NCI-H524 (cell line): ENCODE measurements around the gene SYNE3.

ENCODE experiments used
- DNase-seq, 2 experiments: peaks; one replicate each; lab custom pipeline; 2025; lab: John Stamatoyannopoulos, UW

Gene SYNE3, protein sequence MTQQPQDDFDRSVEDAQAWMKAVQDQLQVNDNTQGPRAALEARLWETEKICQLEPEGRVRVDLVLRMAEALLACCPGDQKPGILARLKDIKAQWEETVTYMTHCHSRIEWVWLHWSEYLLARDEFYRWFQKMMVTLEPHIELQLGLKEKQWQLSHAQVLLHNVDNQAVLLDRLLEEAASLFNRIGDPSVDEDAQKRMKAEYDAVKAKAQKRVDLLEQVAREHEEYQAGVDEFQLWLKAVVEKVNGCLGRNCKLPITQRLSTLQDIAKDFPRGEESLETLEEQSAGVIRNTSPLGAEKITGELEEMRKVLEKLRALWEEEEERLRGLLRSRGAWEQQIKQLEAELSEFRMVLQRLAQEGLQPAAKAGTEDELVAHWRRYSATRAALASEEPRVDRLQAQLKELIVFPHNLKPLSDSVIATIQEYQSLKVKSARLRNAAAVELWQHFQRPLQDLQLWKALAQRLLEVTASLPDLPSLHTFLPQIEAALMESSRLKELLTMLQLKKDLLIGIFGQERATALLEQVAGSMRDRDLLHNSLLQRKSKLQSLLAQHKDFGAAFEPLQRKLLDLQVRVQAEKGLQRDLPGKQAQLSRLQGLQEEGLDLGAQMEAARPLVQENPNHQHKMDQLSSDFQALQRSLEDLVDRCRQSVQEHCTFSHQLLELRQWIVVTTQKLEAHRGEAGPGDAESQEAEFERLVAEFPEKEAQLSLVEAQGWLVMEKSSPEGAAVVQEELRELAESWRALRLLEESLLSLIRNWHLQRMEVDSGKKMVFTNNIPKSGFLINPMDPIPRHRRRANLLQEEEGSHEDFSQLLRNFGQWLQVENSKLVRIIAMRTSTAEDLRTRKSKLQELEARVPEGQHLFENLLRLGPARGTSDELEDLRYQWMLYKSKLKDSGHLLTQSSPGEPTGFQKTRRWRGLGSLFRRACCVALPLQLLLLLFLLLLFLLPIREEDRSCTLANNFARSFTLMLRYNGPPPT

DNA sequence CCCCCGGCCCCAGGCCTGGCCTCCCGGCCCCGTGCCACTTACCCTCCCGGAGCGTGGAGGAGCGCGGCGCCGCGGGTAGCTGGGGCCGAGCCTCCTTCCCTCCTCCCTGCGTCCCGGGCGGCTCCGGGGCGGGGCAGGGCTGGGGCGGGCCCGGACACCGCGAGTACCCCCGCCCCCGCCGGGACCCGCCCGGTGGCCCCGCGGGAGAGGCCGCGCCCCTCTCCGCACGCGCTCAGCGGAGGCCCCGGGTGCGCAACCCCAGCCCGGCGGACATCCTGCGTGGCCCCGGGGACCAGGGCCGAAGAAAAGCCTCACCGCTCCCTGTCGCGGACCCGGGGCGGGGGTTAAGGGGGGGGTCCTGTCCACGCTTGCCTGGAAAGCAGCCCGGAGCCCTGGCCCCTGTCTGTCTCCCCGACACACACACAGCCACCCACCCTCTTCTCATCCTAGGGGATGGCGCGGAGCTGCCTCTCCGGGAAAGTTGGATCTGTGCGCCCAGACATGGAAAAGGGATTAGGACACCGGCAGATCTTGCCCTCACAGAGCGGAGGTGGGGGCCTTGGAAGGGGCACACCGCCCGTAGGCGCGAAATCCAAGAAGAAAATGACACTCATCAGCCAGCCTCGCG is at the start of gene SYNE3:
Gene SYNE3 (minus strand): TSS at position 97 of the 628 bp plus-strand sequence. CDS start 40,829 bp downstream, outside the sequence.
- peak in 1 of 2 experiments; percentile 25 for DNase-seq

DNA sequence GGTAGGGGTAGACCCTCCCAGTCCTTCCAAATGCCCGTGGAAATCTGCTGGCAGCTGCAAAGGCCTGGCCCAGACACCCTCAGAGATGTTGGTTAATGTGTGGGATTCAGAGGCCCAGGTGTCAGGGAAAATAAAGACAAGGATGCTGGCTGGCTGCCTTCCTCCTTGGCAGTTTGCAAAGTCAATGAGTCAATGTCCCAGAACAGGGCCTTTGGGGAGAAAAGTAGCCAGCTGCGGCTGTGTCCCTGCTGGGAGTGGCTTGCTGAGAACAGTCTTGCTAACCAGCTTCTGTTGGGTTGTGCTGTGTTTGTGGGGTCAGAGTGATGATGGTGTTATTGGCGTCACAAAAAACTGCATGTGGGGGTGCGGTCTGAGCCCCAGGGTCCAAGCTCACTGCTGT is 47.6 kb upstream of the SYNE3 start:
- no peak for DNase-seq

DNA sequence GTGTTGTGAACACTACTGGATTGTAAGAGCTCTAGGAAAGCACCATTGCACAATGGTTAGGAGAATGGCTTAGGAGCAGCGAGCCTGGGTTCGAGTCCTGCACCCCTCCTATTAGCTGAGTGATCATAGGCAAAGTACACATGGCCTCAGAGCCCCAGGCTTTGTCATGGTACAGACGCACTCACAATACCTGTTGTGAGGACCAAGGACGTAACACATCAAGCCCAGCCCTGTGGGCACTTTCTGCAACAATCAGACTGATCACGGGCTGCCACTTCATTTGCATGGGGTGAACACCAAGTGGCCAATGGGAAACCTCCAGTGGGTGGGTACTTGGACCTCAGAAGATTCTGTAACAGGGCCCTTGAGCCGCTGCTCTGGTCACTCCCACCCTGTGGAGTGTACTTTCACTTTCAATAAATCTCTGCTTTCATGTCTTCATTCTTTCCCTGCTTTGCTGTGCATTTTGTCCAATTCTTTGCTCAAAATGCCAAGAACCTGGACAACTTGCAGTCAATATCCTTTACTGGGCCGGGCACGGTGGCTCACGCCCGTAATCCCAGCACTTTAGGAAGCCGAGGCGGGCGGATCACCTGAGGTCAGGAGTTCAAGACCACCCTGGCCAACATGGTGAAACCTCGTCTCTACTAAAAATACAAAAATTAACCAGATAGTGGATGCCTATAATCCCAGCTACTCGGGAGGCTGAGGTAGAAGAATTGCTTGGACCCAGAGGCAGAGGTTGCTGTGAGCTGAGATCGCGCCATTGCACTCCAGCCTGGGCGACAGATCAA is 46.6 kb upstream of the SYNE3 start:
- DNase-seq = no peak

DNA sequence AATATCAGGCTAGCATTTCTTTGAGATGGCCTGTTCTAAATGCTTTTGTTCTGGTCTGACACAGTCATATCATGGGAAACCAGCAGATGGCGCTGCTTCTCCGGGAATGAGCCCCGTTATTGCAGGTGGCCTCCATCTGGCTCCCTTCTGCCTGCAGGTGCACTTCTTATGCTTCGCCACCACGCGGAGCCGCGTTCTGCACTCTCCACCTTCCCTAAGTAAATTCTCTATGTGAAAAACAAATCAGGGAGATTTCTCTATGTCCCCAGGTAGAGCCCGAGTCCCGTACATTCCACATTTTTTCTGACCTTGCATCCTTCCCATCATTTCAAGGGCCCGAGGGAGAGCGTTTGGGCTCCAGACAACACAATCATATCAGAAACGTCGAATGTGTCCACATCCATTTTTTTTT is 44.6 kb upstream of the SYNE3 start:
- peak; percentile 92 to 95 for DNase-seq

DNA sequence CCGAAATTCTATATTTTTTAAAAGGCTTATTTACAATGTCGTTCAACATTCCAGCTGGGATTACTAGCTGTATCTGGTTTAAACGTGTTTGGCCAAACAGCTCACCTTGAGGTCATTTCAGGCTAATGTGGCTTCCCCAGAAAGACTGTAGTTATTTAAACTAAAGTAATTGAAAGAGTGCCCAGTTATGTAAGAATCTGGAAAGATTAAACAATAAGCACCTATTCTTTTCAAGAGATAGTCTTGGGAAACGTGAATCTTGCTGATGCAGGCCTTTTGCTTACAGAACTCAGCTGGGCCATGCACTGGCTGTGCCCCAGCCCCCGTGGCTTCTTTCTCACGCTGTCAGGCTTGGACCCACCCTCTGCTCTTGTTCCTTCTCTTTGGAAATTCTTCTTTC is 42.8 kb upstream of the SYNE3 start:
- no peak for DNase-seq

DNA sequence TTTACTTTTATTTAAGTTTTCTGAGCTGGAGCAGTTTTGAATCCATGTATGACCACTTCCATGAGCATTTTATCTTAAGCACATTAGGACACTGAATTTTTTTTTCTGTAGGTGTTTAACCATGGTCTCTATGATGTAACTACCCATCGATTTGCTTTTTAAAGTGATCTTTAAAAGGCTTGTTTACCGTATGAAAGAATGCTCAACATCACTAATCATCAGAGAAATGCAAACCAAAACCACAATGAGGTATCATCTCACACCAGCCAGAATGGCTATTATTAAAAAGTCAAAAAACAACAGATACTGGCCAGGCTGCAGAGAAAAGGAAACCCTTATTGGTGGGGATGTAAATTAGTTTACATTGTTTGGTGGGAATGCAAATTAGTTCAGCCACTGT is 41.4 kb upstream of the SYNE3 start:
- no peak for DNase-seq

DNA sequence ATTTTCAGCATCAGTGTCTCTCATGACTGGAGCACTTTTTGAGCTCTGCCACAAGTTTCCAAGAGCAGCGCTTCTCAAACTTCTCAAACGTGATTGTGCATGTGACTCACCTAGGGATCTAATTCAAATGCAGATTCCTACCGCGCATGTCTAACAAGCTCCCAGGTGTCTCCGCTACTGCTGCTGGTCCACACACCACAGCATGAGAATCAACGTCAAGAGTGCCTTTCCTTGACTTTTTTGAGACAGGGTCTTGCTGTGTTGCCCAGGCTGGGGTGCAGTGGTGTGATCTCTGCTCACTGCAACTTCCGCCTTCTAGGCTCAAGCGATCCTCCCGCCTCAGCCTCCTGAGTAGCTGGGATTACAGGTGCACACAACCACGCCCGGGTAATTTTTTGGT is 40.8 kb upstream of the SYNE3 start:
- DNase-seq = no peak

DNA sequence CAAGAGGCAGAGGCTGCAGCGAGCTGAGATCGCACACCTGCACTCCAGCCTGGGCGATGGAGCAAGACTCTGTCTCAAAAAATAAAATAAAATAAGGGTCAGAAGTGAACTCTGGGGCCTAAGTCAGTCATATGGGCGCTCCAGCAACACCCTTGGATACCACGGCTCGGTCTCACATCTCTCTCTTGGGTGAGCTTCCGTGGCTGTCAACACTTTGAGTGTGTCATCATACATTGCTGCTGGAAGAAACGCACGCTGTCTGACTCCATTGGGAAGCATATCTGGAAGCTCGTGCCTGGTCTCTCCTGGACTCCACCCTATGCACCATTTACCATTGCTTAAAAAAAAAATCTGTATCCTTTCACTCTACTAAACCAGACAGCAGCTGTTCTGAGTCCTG is 38.6 kb upstream of the SYNE3 start:
- no peak for DNase-seq

DNA sequence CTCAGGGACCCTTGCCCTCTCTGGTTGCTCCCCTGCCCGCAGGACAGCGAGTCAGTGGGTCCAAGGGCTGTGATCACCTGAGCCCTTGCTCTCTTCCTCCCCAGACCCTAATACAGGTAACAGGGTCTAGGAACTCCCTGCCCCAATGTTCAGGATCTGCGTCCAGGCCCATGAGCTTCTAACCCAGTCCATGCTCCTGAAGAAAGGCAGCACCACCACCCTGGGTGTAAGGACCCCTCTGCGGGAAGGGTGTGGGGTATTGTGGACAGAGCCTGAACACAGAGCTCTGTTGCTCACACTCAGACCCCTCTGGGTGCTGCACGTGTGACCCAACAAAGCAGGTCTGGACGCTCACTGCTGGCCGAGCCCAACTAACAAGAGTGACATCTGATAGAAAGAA is 36.7 kb upstream of the SYNE3 start:
- DNase-seq = no peak

DNA sequence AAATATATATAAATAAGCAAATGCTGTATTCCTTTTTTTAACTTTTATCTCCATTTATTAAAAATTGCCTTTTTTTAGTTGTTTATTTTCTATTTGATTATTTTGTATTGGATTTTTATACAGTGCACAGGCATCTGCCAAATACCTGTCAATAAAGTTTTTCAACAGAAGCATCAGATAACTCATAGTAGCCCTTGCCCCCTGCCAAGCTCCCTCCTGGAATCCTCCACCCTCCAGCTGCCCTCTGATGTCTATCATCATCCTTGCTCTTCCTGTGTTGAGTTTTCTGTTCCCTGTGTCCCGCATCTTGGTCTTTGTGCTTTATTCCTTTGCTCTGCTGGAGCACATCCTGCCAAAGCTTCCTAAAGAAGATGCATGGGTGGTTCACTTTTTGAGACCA is 35.0 kb upstream of the SYNE3 start:
- DNase-seq = no peak

DNA sequence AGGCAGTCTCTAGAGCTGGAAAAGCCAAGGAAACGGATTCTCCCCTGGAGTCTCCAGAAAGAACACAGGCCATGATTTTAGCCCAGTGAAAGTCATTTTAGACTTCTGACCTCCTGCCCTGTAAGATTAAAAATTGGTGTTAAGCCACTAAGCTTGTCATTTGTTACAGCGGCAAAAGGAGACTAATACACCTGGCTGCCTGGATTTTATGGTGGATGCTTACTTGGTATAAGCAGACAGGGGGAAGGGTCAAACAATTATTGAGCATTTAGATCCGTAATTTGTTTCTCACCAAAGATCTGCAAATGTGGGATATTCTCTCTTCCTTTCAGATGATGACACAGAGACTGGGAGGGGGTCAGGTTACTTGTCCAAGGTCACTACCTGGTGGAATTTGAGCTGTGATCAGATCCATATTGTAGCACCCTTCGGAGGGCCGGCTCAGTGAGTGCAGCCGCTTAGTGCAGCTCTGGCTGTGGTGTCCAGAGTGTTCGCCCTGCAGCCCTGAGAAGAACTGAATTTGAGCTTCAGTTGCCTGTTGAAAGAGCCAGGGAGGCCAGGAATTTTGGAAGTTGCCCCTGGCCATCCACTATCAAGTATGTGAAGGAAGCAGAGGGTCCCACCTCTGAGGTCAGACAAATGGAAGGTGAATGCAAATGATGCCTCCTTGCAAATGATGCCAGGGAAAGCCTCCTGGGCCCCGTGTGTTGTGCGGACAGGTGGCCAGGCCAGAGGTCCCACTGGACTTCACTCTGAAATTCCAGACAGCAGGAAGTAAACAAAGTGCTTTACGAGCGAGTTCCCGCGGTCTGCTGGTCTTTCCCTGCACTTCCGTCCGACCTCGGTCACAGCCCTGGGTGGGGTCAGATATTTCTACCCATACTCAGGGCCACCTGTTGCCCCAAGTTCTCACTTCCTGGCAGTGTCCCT is 33.5 kb upstream of the SYNE3 start:
- DNase-seq = no peak

DNA sequence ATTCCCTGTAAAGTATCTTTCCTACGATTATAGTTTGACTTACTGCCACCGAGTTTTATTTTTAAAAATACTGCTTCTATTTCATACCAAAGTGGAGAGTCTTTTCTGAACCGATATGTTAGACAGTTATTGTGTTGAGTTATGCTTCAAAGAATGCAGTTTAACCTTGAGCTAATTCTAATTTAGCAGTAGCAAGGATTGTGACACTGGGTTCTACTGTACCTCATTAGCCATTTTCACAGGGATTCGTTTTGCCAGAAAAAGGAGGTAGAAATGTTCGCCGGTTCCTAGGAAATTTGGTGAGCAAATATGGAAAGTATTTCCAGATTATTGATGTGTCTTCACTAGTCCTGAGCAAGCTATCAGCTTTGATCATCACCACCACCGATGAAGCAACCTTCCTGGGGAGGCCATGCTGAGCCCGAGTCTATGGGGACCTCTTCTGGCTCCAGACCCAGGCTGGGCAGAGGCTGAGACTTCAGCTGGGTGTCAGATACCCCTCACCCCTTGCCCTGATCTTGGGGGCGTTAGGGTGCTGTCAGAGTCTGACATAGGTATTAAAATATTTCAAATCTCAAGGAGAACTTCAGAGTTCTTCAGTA is 32.0 kb upstream of the SYNE3 start:
- DNase-seq = no peak

DNA sequence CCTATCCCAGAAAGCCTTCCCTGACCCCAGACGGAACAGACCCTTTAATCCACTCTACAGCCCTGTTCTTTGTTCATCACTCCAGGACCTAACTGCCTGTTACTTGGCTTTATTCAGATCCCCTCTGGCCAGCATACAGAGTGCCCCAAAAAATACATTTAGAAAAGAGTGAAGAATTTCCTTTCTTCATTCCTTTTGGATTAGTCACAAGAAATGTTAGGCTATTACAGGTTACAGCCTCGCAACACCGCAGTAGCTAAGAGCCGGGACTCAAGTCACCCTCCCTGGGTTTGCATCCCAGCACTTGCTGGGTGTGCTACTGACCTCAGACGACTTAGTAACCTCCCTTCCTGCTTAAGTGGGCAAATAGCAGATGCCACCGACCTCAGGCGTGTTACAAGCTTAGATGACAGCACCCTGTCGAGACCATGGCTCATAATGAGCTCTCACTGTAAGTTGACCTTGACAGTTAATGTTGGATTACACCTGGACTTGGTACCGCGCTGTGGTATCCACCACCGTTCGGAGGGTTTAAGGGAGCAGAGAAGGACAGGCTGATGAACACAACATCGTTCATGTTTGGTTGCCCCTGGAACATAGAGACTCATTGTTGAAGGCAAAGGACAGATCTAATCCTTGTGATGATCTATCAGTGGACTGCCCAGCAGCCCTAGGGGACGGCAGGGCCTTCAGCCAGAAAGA is 31.3 kb upstream of the SYNE3 start:
- no peak for DNase-seq

DNA sequence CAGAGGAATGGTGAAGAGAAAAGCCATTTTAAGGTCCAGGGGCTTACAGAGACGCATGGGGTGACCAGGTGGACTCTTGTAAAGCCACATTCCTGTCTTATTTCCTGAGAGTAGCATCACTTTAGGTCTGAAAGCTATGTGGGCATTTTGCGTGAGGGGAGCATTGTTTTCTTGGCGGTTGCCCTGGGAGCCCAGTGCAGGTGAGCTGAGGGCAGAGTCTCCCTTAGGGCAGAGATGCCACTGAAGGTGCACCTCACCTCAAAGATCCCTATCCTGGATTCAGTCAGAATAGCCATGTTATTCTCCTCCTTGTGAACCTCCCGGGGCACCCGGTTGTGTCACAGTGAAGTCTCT is 30.8 kb upstream of the SYNE3 start:
- DNase-seq = no peak

DNA sequence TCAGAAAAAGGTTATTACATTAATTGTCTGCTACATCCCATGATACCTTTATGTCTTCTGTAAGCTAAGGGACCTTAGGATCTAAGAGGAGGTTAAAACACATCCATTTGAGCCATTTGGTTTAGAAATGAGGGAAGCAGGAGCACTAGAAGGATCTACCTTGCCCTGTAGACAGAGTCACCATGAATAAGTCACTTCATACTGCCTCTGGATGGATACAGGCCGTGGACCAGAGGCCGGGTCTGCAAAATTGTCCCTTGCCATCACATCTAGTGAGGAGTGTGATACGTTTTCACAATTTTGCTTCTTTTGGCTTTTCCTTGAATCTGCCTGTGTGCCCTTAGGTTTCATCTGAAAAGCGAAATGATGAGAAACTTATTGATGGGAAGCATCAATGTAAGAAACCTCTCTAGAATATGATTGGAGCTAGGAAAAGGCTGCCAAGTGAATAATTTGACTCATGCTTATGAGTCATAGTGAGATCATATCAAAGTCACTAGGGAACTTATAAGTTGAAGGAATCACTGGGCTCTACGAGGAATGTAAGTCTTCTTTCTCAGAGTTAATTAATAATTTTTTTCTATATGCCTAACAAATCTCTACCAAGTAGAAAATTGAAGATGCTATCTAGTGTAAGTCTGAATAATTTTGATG is 29.2 kb upstream of the SYNE3 start:
- DNase-seq = no peak

DNA sequence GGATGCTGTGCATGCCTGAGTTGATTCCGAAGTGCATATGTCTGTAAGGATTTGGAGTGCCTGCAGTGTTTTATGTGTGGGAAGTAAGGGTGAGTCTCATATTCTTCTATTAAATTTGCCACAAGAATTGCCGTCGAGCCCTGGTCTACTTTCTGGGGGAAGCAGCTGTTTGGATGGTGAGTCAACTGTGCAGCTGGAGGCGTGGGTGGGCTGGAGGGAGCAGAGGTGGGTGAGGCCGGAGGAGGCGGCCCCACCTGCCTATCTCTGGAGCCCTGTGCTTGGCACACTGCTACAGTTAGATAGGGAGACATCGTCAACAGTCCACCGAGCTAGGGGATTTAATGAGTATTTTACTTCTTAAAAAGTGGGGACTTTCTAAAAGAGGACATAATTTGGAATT is 28.1 kb upstream of the SYNE3 start:
- no peak for DNase-seq

DNA sequence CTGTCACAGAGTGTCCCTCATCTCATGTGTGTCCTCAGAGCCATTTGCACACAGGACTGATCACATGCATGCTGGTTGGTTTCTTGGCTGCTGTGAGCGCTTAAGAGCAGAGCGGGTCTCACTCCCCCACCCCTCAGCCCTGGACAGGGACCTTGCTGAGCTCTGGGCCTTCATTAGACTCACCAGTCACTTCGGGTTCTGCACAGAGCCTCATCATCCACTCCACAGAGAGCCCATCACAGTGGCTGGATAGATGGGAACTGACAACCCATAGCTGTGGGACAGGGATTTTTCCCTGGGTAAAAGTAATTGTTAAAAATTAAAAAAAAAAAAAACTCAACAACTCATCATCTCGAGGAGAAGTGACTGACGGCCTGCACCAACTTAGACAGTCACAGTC is 26.6 kb upstream of the SYNE3 start:
- no peak for DNase-seq

DNA sequence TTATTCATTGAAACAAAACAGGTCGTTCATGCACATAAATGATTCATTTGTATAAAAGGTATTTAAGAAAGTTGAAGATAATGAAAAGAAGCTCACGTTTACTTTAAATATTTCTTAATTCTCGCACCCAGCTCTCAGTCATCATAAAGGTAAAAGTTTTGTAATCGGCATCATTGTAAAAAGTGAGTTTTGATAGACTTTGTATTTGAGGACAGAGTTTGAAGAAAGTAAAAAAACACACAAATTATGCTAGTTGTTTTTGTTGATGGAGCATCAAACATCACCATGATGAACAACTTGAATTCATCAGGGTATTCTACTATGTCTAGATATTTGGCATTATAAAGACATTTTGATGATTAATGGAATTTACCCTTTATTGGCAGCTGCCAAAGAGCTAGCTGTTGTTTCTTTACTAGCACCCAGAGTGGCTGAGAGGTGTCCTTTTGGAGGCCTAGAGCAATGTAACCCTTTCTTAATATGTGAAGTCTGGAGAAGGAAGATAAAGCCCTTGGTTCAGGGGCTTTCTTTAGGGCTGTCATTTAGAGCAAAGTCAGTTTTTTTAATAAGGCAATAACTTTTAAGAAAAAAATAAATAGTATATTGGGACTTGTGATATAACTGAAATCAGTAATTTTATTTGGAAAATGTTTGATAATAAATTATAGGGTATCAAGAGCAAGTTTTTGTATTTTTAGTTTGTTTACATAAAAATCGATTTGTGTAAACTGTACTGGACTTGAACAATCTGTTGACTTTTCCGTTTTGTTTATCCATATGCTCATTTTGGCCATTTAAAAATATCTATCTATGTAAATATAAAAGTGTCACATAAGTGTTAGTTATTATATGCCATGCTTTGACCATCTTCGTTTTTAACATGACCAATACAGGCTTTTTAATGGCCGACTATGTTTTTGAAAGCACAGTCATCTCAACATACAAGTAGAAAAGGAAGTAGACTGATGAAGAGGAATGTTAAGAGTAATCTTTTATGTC is 25.8 kb upstream of the SYNE3 start:
- DNase-seq = no peak
